ENCODE measurements around the gene MARS1. TPM values are rescaled to one million over a fixed set of nuclear protein-coding genes. Genes with fewer than 3 reads are reported as not detected.
"Not testable (repeated sequence)": the region's sequence is repeated elsewhere in the genome, so short reads cannot be mapped to it uniquely, and the experiment has no call there.

MARS1 gene
- polyA plus RNA-seq, 3 donors from 2014 or later: 100 to 158 (median 114) TPM

- peaks cover 27 to 30% (median 28%) of the 10 kb centered on the region in 3 donors for H3K36me3 Mint-ChIP-seq
- peaks cover 79 to 82% of the 10 kb centered on the region in 2 donors for H3K4me1 Mint-ChIP-seq
- DNase-seq: no peak
- H3K27me3 Mint-ChIP-seq (ENCODE audit: low read depth in 3 of 3): peaks cover 39 to 55% (median 51%) of the 10 kb centered on the region in 3 donors
- H3K9me3 Mint-ChIP-seq: no peaks in the 10 kb centered on the region
- H3K4me3 Mint-ChIP-seq: peak overlapping the region; percentile 90 to 97 (median 95)
- H3K27ac Mint-ChIP-seq: peak overlapping the region; percentile 99 to 100 (median 100)
These were observed 8.9 kb upstream of the MARS1 start for GRCh38 chr12:57479043-57479375.

- H3K36me3 Mint-ChIP-seq: peaks cover 22 to 25% (median 23%) of the 10 kb centered on the region in 3 donors
- H3K4me3 Mint-ChIP-seq: peak within 1 kb of the TSS; percentile 90 to 97 (median 95)
- H3K27me3 Mint-ChIP-seq (ENCODE audit: low read depth in 3 of 3): peaks cover 37 to 50% (median 46%) of the 10 kb centered on the region in 3 donors
- H3K4me1 Mint-ChIP-seq: peaks cover 74 to 76% of the 10 kb centered on the region in 2 donors
- no peaks in the 10 kb centered on the region for H3K9me3 Mint-ChIP-seq
- peak within 1 kb of the TSS; percentile 99 to 100 (median 100) for H3K27ac Mint-ChIP-seq
- DNase-seq: peak; percentile 91 to 92 (median 92)
These were observed 8.3 kb upstream of the MARS1 start, which contains the start of gene ARHGAP9 for GRCh38 chr12:57479376-57480115. ARHGAP9 (minus strand) TSS chr12:57479866; CDS start chr12:57479406, 460 bp downstream.

- Mint-ChIP-seq H3K4me1 (peaks cover 59 to 61% of the 10 kb centered on the region in 2 donors), H3K27ac (peak overlapping the region; percentile 99 to 100 (median 100)), H3K36me3 (peaks cover 14 to 18% (median 17%) of the 10 kb centered on the region in 3 donors), H3K4me3 (peak overlapping the region in 3 of 5 donors; percentile 41 to 96 (median 44)), H3K9me3 (no peaks in the 10 kb centered on the region), H3K27me3 (ENCODE audit: low read depth in 3 of 3) (peaks cover 28 to 38% (median 35%) of the 10 kb centered on the region in 3 donors)
- no peak for DNase-seq
These were observed 6.2 kb upstream of the MARS1 start for GRCh38 chr12:57481671-57482070.

- Mint-ChIP-seq H3K36me3 (peaks cover 0 to 2% (median under 1%) of the 10 kb centered on the region in 3 donors), H3K4me3 (no peak overlapping the region)
These were observed 4.4 kb upstream of the MARS1 start for GRCh38 chr12:57483466-57483865.

GRCh38 chr12:57485695-57486094 lies 2.2 kb upstream of the MARS1 start:
- Mint-ChIP-seq H3K36me3 (peaks cover 0 to 8% (median 0%) of the 10 kb centered on the region in 3 donors), H3K27me3 (ENCODE audit: low read depth in 3 of 3) (peaks cover 6 to 14% (median 9%) of the 10 kb centered on the region in 3 donors), H3K4me1 (peaks cover 44 to 47% of the 10 kb centered on the region in 2 donors), H3K4me3 (no peak overlapping the region), H3K9me3 (no peaks in the 10 kb centered on the region), H3K27ac (peak overlapping the region in 1 of 6 donors; percentile 24)
- DNase-seq: no peak

More at GRCh38 chr12:57483466-57483865, 4.4 kb upstream of the MARS1 start:
- Mint-ChIP-seq H3K27me3 (ENCODE audit: low read depth in 3 of 3) (peaks cover 19 to 29% (median 24%) of the 10 kb centered on the region in 3 donors), H3K27ac (peak overlapping the region; percentile 43 to 95 (median 82)), H3K4me1 (peaks cover 55 to 57% of the 10 kb centered on the region in 2 donors), H3K9me3 (no peaks in the 10 kb centered on the region)
- no peak for DNase-seq

GRCh38 chr12:57487055-57487596 lies 742 bp upstream of the MARS1 start:
- no peaks in the 10 kb centered on the region for H3K9me3 Mint-ChIP-seq
- H3K4me1 Mint-ChIP-seq: peaks cover 35 to 43% of the 10 kb centered on the region in 2 donors
- DNase-seq: no peak
- peaks cover 6 to 9% (median 9%) of the 10 kb centered on the region in 3 donors for H3K27me3 Mint-ChIP-seq (ENCODE audit: low read depth in 3 of 3)
- H3K36me3 Mint-ChIP-seq: peaks cover 7 to 20% (median 8%) of the 10 kb centered on the region in 3 donors
- H3K4me3 Mint-ChIP-seq: peak overlapping the region in 4 of 5 donors; percentile 94 to 99 (median 98)
- H3K27ac Mint-ChIP-seq: peak overlapping the region; percentile 91 to 98 (median 96)

- Mint-ChIP-seq H3K27ac (peak overlapping the region; percentile 91 to 98 (median 96)), H3K36me3 (peaks cover 7 to 27% (median 15%) of the 10 kb centered on the region in 3 donors), H3K9me3 (no peaks in the 10 kb centered on the region), H3K27me3 (ENCODE audit: low read depth in 3 of 3) (peaks cover 6 to 11% (median 9%) of the 10 kb centered on the region in 3 donors), H3K4me3 (peak overlapping the region; percentile 94 to 99 (median 97)), H3K4me1 (peaks cover 30 to 35% of the 10 kb centered on the region in 2 donors)
- no peak for DNase-seq
These were observed 711 bp downstream of the MARS1 start for GRCh38 chr12:57488402-57489156.

- peaks cover 6 to 13% (median 9%) of the 10 kb centered on the region in 3 donors for H3K27me3 Mint-ChIP-seq (ENCODE audit: low read depth in 3 of 3)
- peaks cover 7 to 27% (median 15%) of the 10 kb centered on the region in 3 donors for H3K36me3 Mint-ChIP-seq
- H3K27ac Mint-ChIP-seq: peak overlapping the region; percentile 91 to 98 (median 96)
- H3K4me3 Mint-ChIP-seq: peak overlapping the region; percentile 94 to 99 (median 97)
- no peaks in the 10 kb centered on the region for H3K9me3 Mint-ChIP-seq
- no peak for DNase-seq
- H3K4me1 Mint-ChIP-seq: peaks cover 30 to 35% of the 10 kb centered on the region in 2 donors
These were observed 1.3 kb downstream of the MARS1 start for GRCh38 chr12:57489157-57489641.

GRCh38 chr12:57490126-57490525 lies 2.3 kb downstream of the MARS1 start:
- no peak overlapping the region for H3K4me3 Mint-ChIP-seq
- H3K27ac Mint-ChIP-seq: peak overlapping the region in 2 of 6 donors; percentile 22 to 23
- peaks cover 7 to 32% (median 15%) of the 10 kb centered on the region in 3 donors for H3K36me3 Mint-ChIP-seq
- peaks cover 6 to 13% (median 9%) of the 10 kb centered on the region in 3 donors for H3K27me3 Mint-ChIP-seq (ENCODE audit: low read depth in 3 of 3)
- H3K4me1 Mint-ChIP-seq: peaks cover 30 to 35% of the 10 kb centered on the region in 2 donors
- no peaks in the 10 kb centered on the region for H3K9me3 Mint-ChIP-seq
- DNase-seq: no peak

- H3K9me3 Mint-ChIP-seq: no peaks in the 10 kb centered on the region
- no peak for DNase-seq
These were observed 3.8 kb downstream of the MARS1 start for GRCh38 chr12:57491393-57492280.

GRCh38 chr12:57495051-57495701 lies 7.3 kb downstream of the MARS1 start:
- not testable (repeated sequence) for DNase-seq; H3K27me3 Mint-ChIP-seq (ENCODE audit: low read depth in 3 of 3); H3K4me3 Mint-ChIP-seq; H3K9me3 Mint-ChIP-seq
- peaks cover 8 to 10% of the 10 kb centered on the region in 2 donors for H3K4me1 Mint-ChIP-seq
- H3K36me3 Mint-ChIP-seq: peaks cover 24 to 52% (median 27%) of the 10 kb centered on the region in 3 donors
- H3K27ac Mint-ChIP-seq: peak overlapping the region in 1 of 6 donors; percentile 11

More at GRCh38 chr12:57491393-57492280, 3.8 kb downstream of the MARS1 start:
- H3K27me3 Mint-ChIP-seq (ENCODE audit: low read depth in 3 of 3): peaks cover 6 to 13% (median 7%) of the 10 kb centered on the region in 3 donors
- H3K4me1 Mint-ChIP-seq: peaks cover 30 to 35% of the 10 kb centered on the region in 2 donors
- peak overlapping the region in 3 of 5 donors; percentile 1 to 9 (median 1) for H3K4me3 Mint-ChIP-seq
- peaks cover 7 to 32% (median 15%) of the 10 kb centered on the region in 3 donors for H3K36me3 Mint-ChIP-seq
- H3K27ac Mint-ChIP-seq: peak overlapping the region; percentile 3 to 88 (median 31)

- no peak overlapping the region for H3K4me3 Mint-ChIP-seq
- H3K4me1 Mint-ChIP-seq: peaks cover 0 to 6% of the 10 kb centered on the region in 2 donors
- H3K9me3 Mint-ChIP-seq: no peaks in the 10 kb centered on the region
- peaks cover 0 to 4% (median 0%) of the 10 kb centered on the region in 3 donors for H3K27me3 Mint-ChIP-seq (ENCODE audit: low read depth in 3 of 3)
- peaks cover 26 to 49% (median 27%) of the 10 kb centered on the region in 3 donors for H3K36me3 Mint-ChIP-seq
- peak overlapping the region in 2 of 6 donors; percentile 47 to 49 for H3K27ac Mint-ChIP-seq
- DNase-seq: no peak
These were observed 9.0 kb downstream of the MARS1 start for GRCh38 chr12:57496822-57497221.
